HepG2 (cell line): ENCODE results near the gene COPZ1. TPM values are rescaled to one million over a fixed set of nuclear protein-coding genes. Genes with fewer than 3 reads are reported as not detected.
A peak's percentile ranks its signal among the peaks of the same experiment; 100 is the strongest.

Experiments used
- ATF2 ChIP-seq: sonication (generic); formaldehyde crosslinking; IDR thresholded peaks from 2 replicates; pipeline ENCODE4 v1.4.0; 2020; ENCODE audit warnings: missing genetic modification reagents
- ELF3 ChIP-seq: IDR thresholded peaks from 2 replicates; pipeline ENCODE4 v1.6.1; 2016; ENCODE audit warnings: missing genetic modification reagents, missing compliant biosample characterization
- FOSL2 ChIP-seq: sonication (generic); formaldehyde crosslinking; IDR thresholded peaks from 2 replicates; pipeline ENCODE4 v1.4.0; 2020; ENCODE audit warnings: missing genetic modification reagents
- GATAD2A ChIP-seq: IDR thresholded peaks from 2 replicates; pipeline ENCODE4 v1.6.1; 2016
- HNF1B ChIP-seq: sonication (generic); formaldehyde crosslinking; IDR thresholded peaks from 2 replicates; pipeline ENCODE4 v1.5.1; 2020; ENCODE audit warnings: mild to moderate bottlenecking, moderate library complexity, missing genetic modification reagents
- KDM2A ChIP-seq: sonication (generic); formaldehyde crosslinking; IDR thresholded peaks from 2 replicates; pipeline ENCODE4 v1.4.0; 2020; ENCODE audit warnings: low read depth, missing genetic modification reagents, borderline replicate concordance
- MYC ChIP-seq: sonication (generic); formaldehyde crosslinking; IDR thresholded peaks from 2 replicates; pipeline ENCODE4 v1.9.0; 2021; ENCODE audit warnings: missing genetic modification reagents, borderline replicate concordance
- NR2F6 ChIP-seq, 2 experiments: IDR thresholded peaks; 2 replicates each; pipeline ENCODE4 v1.6.1; 2016; ENCODE audit warnings: antibody characterized with exemption in 1 of 2, mild to moderate bottlenecking in 1 of 2
- SAP130 ChIP-seq: IDR thresholded peaks from 2 replicates; pipeline ENCODE4 v1.6.1; 2016; ENCODE audit warnings: low read depth
- SMC3 ChIP-seq: IDR thresholded peaks from 2 replicates; pipeline ENCODE4 v1.6.1; 2011; ENCODE audit warnings: low read length, improper control_type of control experiment
- SNAPC2 ChIP-seq: sonication (generic); formaldehyde crosslinking; IDR thresholded peaks from 2 replicates; pipeline ENCODE4 v1.8.1; 2022; ENCODE audit warnings: mild to moderate bottlenecking, missing genetic modification reagents
- SNAPC4 ChIP-seq: sonication (generic); formaldehyde crosslinking; IDR thresholded peaks from 2 replicates; pipeline ENCODE4 v1.4.0; 2020; ENCODE audit warnings: mild to moderate bottlenecking, missing genetic modification reagents
- SRY ChIP-seq: sonication (generic); formaldehyde crosslinking; IDR thresholded peaks from 2 replicates; pipeline ENCODE4 v1.8.0; 2022; ENCODE audit warnings: mild to moderate bottlenecking, missing genetic modification reagents
- XRCC5 ChIP-seq: fragments of 200-400 bp; formaldehyde crosslinking; optimal IDR thresholded peaks from 2 replicates; pipeline ENCODE3; 2017; ENCODE audit warnings: mild to moderate bottlenecking, low read length
- ZBTB25 ChIP-seq: IDR thresholded peaks from 2 replicates; pipeline ENCODE4 v1.6.1; 2018; ENCODE audit warnings: missing genetic modification reagents
- ZNF501 ChIP-seq: sonication (generic); formaldehyde crosslinking; IDR thresholded peaks from 2 replicates; pipeline ENCODE4 v1.5.1; 2020; ENCODE audit warnings: mild to moderate bottlenecking, moderate library complexity, missing genetic modification reagents
- ZNF580 ChIP-seq: IDR thresholded peaks from 2 replicates; pipeline ENCODE4 v1.6.1; 2016; ENCODE audit warnings: low read depth, borderline replicate concordance
- polyA plus RNA-seq, 8 experiments: library from polyadenylated mRNA; depleted of rRNA in 3 of 8; stranded (reverse) in 7 of 8; unstranded in 1 of 8; fragments of >200 nt; fragmentation: Illumina TruSeq in 4 of 8; extraction: Trizol in 4 of 8; gene quantifications; 2 replicates each; pipeline versions ENCODE4 v1.2.1 to v1.2.3, GENCODE V29; 2011 to 2016; ENCODE audit warnings: low read depth in 4 of 8, missing spikeins in 1 of 8, mixed read lengths in 1 of 8; ENCODE audit not compliant: insufficient read depth in 1 of 8
- total RNA-seq, 5 experiments: library from RNA; depleted of rRNA; stranded (reverse); fragments of >200 nt; fragmentation: Illumina TruSeq; extraction: Trizol; gene quantifications; 2 replicates each; pipeline ENCODE4 v1.2.3, GENCODE V29; 2016; ENCODE audit warnings: low read depth in 1 of 5

COPZ1 gene
- total and polyA plus RNA-seq, 2 of the 13 experiments (the other 11 are each of a cell fraction or from before 2014, with no cell fraction given), result 125 to 184 TPM

- TF ChIP-seq NR2F6 (IDR thresholded peaks at IDR 0.05), result no peak
- TF ChIP-seq NR2F6 (CRISPR knock-in tag; IDR thresholded peaks at IDR 0.05), result 0 out of 2 replicates have a peak, but pooled peaks have one; percentile 9
- peak; percentile 67 for TF ChIP-seq SMC3
- TF ChIP-seq ZBTB25, result 0 out of 2 replicates have a peak, but pooled peaks have one; percentile 26
- no peak for TF ChIP-seq MYC
- no peak for TF ChIP-seq SRY
- TF ChIP-seq SNAPC4 (CRISPR knock-in tag), result no peak
- peak; percentile 14; the same call in 1 of the 2 replicates for TF ChIP-seq SAP130 (CRISPR knock-in tag)
- 0 out of 2 replicates have a peak, but pooled peaks have one; percentile 11 for TF ChIP-seq FOSL2 (CRISPR knock-in tag)
- TF ChIP-seq GATAD2A (CRISPR knock-in tag), result 0 out of 2 replicates have a peak, but pooled peaks have one; percentile 21
- peak; percentile 77 for TF ChIP-seq XRCC5
- 0 out of 2 replicates have a peak, but pooled peaks have one; percentile 40 for TF ChIP-seq KDM2A (CRISPR knock-in tag)
- TF ChIP-seq HNF1B (CRISPR knock-in tag), result 0 out of 2 replicates have a peak, but pooled peaks have one; percentile 23
- TF ChIP-seq SNAPC2 (CRISPR knock-in tag), result no peak
- TF ChIP-seq ZNF501 (CRISPR knock-in tag), result peak; percentile 67; the same call in 1 of the 2 replicates
- TF ChIP-seq ATF2, result no peak
- TF ChIP-seq ELF3, result peak; percentile 40; the same call in 1 of the 2 replicates
- TF ChIP-seq ZNF580 (CRISPR knock-in tag), result 0 out of 2 replicates have a peak, but pooled peaks have one; percentile 29
Measured at GRCh38 chr12:54368709-54369596, 44.0 kb downstream of the COPZ1 start (continued).
